GM21786 (cell line): ENCODE results near the gene FAM234B.
A peak's percentile ranks its signal among the peaks of the same experiment; 100 is the strongest.

ENCODE experiments used
- ATAC-seq: cut with Tn5 transposase; IDR thresholded peaks from one replicate; pipeline ENCODE4 v1.9.1; 2021; ENCODE audit not compliant: unreplicated experiment

FAM234B gene

GRCh38 chr12:13044002-13044905 lies at the start of gene FAM234B:
Gene FAM234B, plus strand, starts transcription at chr12:13044381. Its CDS starts 23 bp downstream, at chr12:13044404.
- ATAC-seq = peak; percentile 80

DNA sequence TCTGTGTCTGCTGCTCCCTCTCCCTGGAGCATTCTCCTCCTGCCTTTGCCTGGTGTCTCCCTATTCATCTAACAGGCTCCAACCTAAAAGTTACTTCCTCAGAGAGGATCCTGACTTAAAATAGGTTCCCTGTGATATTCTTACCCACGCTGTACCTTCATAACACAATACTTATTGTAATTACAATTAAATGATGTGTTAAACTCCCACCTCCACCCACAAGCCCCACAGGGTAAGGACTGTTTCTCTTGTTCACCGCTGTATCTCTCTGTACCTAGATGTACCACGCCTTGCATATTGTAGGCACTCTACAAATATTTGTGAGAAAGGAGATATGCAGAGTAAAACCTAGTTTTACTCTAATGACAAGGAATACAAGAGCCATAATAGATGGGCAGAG lies 49.1 kb upstream of the FAM234B start:
- no peak for ATAC-seq

DNA sequence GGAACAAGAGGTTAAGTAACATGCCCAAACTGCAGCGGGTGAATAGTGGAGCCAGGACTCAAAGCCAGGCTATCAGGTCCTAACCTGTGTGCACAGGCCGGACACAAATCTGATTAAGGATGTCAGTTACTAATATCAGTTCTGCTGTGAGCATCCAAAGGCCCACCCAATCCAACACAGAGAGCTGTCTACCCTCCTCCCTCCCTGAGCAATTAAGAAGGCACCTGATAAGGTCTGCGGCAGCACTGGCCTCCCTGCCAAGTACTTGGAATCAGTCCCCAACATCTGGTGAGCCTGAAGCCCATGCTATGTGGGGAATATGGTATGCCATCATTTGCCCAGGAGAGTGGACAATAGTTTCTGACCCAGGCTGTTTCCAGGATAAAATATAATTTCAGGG lies 48.0 kb upstream of the FAM234B start:
- ATAC-seq = no peak

GRCh38 chr12:12997156-12997555 lies 47.0 kb upstream of the FAM234B start:
- no peak for ATAC-seq

GRCh38 chr12:12997734-12998133 lies 46.4 kb upstream of the FAM234B start:
- no peak for ATAC-seq

DNA sequence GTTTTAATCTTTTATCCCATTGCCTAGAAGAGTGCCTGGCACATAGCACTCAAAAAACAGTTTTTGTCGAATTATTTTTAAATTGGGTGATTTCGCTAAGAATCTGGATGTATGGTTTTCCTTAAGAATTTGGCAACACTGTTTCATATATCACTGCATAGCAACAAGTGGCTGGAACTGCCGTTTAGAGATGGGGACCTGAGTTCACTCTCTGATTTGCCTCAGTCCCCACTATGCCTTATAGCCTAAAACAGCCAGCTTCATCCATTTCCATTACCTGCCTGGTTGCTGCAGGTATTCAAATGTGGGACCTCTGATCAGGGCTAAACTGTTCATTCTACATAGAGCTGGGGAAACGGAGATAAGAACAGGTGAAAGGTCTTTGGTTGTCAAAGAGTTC lies 45.9 kb upstream of the FAM234B start:
- ATAC-seq = no peak

GRCh38 chr12:12999271-12999958 lies 44.8 kb upstream of the FAM234B start:
- no peak for ATAC-seq

DNA sequence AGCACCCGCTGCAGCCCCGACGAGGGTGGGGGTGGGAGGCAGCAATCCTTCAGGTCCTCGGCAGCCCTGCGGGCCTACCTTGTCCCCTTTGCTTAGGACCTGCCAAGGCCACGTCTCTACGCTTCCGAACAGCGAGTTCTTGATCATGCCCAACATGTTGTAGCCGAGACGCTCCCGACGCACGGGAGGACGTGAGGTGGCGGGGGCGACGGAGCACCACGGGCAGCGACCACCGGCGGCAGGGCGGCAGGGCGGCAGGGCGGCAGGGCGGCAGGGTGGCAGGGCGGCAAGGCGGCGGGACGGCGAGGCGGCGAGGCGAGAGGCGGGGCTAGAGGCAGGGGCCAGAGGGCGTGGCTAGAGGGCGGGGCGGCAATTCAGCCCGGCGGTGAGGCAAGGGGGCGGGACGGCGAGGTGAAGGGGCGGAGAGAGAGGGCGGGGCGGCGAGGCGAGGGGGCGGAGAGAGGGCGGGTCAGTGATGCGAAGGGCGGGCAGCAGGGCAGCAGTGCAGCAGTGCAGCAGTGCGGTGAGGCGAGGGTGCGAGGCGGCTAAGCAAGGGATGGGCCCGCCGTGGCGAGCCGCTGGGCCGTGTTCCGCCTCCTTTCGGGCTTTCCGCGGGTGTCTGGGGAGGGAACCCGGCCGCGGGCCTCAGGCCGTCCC lies 44.1 kb upstream of the FAM234B start, which contains the start of gene HEBP1:
Gene HEBP1, minus strand, starts transcription at position 307 of the 657 bp plus-strand sequence. Its CDS starts 151 bp downstream, at position 156.
- peak; percentile 80 for ATAC-seq

GRCh38 chr12:13000616-13000924 lies 43.6 kb upstream of the FAM234B start:
- ATAC-seq = peak; percentile 32

GRCh38 chr12:13000925-13001774 lies 43.0 kb upstream of the FAM234B start:
- ATAC-seq = no peak

DNA sequence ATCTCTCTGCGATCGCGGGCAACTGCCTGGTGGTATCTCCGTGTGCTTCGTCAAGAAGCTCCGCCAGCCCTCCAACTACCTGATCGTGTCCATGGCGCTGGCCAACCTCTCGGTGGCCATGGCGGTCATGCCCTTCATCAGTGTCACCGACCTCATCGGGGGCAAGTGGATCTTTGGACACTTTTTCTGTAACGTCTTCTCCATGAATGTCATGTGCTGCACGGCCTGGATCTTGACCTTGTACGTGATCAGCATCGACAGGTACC lies 42.5 kb upstream of the FAM234B start:
- no peak for ATAC-seq

DNA sequence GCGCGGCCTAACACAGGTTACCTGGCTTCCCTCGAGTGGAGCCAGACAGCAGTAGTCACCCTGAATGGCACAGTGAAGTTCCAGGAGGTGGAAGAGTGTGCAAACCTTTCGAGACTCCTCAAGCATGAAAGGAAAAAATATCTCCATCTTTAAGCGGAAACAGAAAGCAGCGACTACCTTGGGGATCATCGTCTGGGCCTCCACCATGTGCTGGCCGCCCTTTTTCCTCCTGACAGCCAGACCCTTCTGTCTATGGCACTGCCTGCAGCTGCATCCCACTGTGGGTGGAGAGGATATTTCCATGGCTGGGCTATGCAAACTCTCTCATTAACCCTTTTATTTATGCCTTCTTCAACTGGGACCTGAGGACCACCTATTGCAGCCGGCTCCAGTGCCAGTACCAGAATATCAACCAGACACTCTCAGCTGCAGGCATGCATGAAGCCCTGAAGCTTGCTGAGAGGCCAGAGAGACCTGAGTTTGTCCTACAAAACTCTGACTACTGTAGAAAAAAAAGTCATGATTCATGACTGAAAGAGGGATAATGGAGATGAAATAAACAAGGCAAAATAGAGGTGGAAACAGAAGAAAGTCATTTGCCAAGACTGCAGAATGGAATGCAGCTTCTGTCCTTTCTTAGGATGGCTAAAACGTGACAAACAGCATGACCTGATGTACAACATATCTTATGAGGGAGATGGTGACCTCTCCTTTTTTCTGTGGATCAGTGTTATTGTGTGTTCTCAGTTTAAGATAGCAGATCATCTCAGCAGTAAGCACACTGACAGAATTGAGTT lies 41.7 kb upstream of the FAM234B start:
- no peak for ATAC-seq

DNA sequence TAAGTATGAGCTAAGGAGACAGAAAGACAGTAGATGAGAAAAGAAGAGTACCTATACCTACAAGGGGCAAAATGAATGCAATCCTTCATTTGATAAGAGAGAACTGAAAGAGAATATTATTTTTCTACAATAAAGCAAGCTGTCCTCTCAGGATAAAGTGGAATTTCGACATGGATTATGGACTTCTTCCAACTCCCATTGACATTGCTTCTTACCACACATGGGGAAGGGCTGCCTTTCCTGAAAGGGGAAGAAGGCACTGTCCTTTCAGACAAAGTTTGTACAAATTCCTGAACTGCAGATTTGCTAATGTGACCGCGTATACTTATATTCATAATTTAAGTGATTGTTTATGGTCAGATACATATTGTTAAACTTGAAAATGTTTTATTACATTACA lies 39.8 kb upstream of the FAM234B start:
- ATAC-seq = no peak

GRCh38 chr12:13004986-13005385 lies 39.2 kb upstream of the FAM234B start:
- ATAC-seq = no peak

GRCh38 chr12:13005649-13006048 lies 38.5 kb upstream of the FAM234B start:
- no peak for ATAC-seq

- no peak for ATAC-seq
These were observed 36.5 kb upstream of the FAM234B start for GRCh38 chr12:13007496-13008233.

GRCh38 chr12:13008741-13009380 lies 35.3 kb upstream of the FAM234B start:
- no peak for ATAC-seq

- ATAC-seq = no peak
These were observed 33.1 kb upstream of the FAM234B start for GRCh38 chr12:13011098-13011497.

DNA sequence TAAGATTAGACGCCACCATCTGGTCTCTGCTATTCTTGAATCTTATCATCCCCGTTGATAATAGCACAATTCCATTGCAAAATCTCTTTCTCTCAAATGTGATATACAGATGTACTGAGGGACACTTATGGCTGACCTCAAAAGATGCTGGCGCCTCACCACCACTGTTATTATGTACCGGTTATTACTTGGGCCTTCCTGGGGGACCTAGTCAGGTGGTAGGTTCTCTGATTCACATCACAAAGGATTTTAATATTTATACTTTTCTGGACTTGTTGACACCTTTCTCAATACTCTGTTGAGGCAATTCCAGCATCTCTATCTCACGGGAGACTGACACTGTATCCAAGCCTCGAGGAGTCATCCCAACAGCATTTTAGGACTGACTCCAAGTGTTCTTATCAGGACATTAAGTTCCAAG lies 21.3 kb upstream of the FAM234B start:
- ATAC-seq = no peak
